ENCODE data around the gene PHYH.

- TF ChIP-seq, protein P1, sequence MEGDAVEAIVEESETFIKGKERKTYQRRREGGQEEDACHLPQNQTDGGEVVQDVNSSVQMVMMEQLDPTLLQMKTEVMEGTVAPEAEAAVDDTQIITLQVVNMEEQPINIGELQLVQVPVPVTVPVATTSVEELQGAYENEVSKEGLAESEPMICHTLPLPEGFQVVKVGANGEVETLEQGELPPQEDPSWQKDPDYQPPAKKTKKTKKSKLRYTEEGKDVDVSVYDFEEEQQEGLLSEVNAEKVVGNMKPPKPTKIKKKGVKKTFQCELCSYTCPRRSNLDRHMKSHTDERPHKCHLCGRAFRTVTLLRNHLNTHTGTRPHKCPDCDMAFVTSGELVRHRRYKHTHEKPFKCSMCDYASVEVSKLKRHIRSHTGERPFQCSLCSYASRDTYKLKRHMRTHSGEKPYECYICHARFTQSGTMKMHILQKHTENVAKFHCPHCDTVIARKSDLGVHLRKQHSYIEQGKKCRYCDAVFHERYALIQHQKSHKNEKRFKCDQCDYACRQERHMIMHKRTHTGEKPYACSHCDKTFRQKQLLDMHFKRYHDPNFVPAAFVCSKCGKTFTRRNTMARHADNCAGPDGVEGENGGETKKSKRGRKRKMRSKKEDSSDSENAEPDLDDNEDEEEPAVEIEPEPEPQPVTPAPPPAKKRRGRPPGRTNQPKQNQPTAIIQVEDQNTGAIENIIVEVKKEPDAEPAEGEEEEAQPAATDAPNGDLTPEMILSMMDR (IDR thresholded peaks at IDR 0.05): no peak
- TF ChIP-seq EP300 (IDR thresholded peaks at IDR 0.05; ENCODE audit: low read depth) (no peak), POLR2A (IDR thresholded peaks at IDR 0.05) (no peak)
These were observed 66.5 kb downstream of the PHYH start for GRCh38 chr10:13233358-13233757.

Data from transverse colon (tissue), 3 donors.